Osteoblast (primary cell): ENCODE measurements around the gene ZMYND19. TPM values are rescaled to one million over a fixed set of nuclear protein-coding genes. Genes with fewer than 3 reads are reported as not detected.
A peak's percentile ranks its signal among the peaks of the same experiment; 100 is the strongest.

ENCODE experiments used
- DNase-seq: peaks from one replicate; pipeline ENCODE4 v3.0.0; 2011; ENCODE audit warnings: low spot score, mixed read lengths; ENCODE audit not compliant: insufficient read length; ENCODE audit errors: missing footprints
- H2AFZ ChIP-seq: 2 replicates; pipeline ENCODE4 v1.6.0; 2011; ENCODE audit warnings: mild to moderate bottlenecking, low read length
- H3K27ac ChIP-seq: 2 replicates; pipeline ENCODE4 v1.5.1; 2011; ENCODE audit warnings: mild to moderate bottlenecking, low read depth, low read length, moderate library complexity
- H3K27me3 ChIP-seq: 2 replicates; pipeline ENCODE4 v1.6.0; 2012; ENCODE audit warnings: mild to moderate bottlenecking, control low read depth, inconsistent platforms, low read length, moderate library complexity; ENCODE audit not compliant: insufficient read depth
- H3K36me3 ChIP-seq: 2 replicates; pipeline ENCODE4 v1.5.1; 2011; ENCODE audit warnings: mild to moderate bottlenecking, low read length, control low read depth, moderate library complexity; ENCODE audit not compliant: insufficient read depth
- H3K4me1 ChIP-seq: 2 replicates; pipeline ENCODE4 v1.5.1; 2011; ENCODE audit warnings: mild to moderate bottlenecking, low read length, control low read depth, moderate library complexity; ENCODE audit not compliant: insufficient read depth
- H3K4me2 ChIP-seq: 2 replicates; pipeline ENCODE4 v1.6.0; 2011; ENCODE audit warnings: mild to moderate bottlenecking, low read length; ENCODE audit not compliant: insufficient read depth
- H3K4me3 ChIP-seq: fragments of 200-600 bp; sonication (generic); 3 replicates; pipeline ENCODE4 v1.5.1; 2012; ENCODE audit warnings: mild to moderate bottlenecking, low read length, inconsistent platforms; ENCODE audit not compliant: insufficient read depth
- H3K79me2 ChIP-seq: 2 replicates; pipeline ENCODE4 v1.6.0; 2012; ENCODE audit warnings: mild to moderate bottlenecking, low read length, control low read depth, inconsistent platforms; ENCODE audit not compliant: insufficient read depth
- H3K9me3 ChIP-seq: 2 replicates; pipeline ENCODE4 v1.5.1; 2011; ENCODE audit warnings: low read depth, low read length, control low read depth
- H4K20me1 ChIP-seq: 2 replicates; pipeline ENCODE4 v1.6.0; 2012; ENCODE audit warnings: mild to moderate bottlenecking, low read length, control low read depth; ENCODE audit not compliant: insufficient read depth
- CTCF ChIP-seq: IDR thresholded peaks from 2 replicates; pipeline ENCODE4 v1.5.1; 2011; ENCODE audit warnings: mild to moderate bottlenecking, low read depth, low read length, moderate library complexity; ENCODE audit errors: extremely low read depth
- total RNA-seq: library from RNA; depleted of rRNA; stranded (reverse); fragments of >200 nt; gene quantifications from 2 replicates; pipeline ENCODE4 v1.2.3, GENCODE V29; 2012

The ZMYND19 gene
- total RNA-seq, 1 donor, result 10.5 TPM

GRCh38 chr9:137545123-137545522 lies 45.2 kb downstream of the ZMYND19 start:
- TF ChIP-seq CTCF, result no peak
- no peaks in the 10 kb centered on the region for H3K79me2 ChIP-seq
- peak; percentile 96 for DNase-seq

GRCh38 chr9:137544176-137544760 lies 46.0 kb downstream of the ZMYND19 start:
- Histone ChIP-seq H3K36me3 (no peaks in the 10 kb centered on the region), H3K27me3 (no peaks in the 10 kb centered on the region), H3K9me3 (no peaks in the 10 kb centered on the region), H4K20me1 (no peaks in the 10 kb centered on the region), H2AFZ (no peak overlapping the region), H3K27ac (peak overlapping the region; percentile 37), H3K79me2 (no peaks in the 10 kb centered on the region), H3K4me1 (peaks cover 9% of the 10 kb centered on the region), H3K4me2 (no peak overlapping the region), H3K4me3 (no peak overlapping the region)
- peak; percentile 94 for DNase-seq
- TF ChIP-seq CTCF, result no peak

More at GRCh38 chr9:137545123-137545522, 45.2 kb downstream of the ZMYND19 start:
- H3K4me2 ChIP-seq, result no peak overlapping the region
- no peaks in the 10 kb centered on the region for H4K20me1 ChIP-seq
- no peaks in the 10 kb centered on the region for H3K9me3 ChIP-seq
- H3K36me3 ChIP-seq, result no peaks in the 10 kb centered on the region
- no peaks in the 10 kb centered on the region for H3K27me3 ChIP-seq
- peak overlapping the region; percentile 42 for H3K27ac ChIP-seq
- peaks cover 9% of the 10 kb centered on the region for H3K4me1 ChIP-seq
- no peak overlapping the region for H3K4me3 ChIP-seq
- no peak overlapping the region for H2AFZ ChIP-seq

- Histone ChIP-seq H3K27ac (no peak overlapping the region), H3K4me1 (peaks cover 9% of the 10 kb centered on the region), H3K27me3 (no peaks in the 10 kb centered on the region), H2AFZ (no peak overlapping the region), H4K20me1 (no peaks in the 10 kb centered on the region), H3K4me2 (no peak overlapping the region), H3K79me2 (no peaks in the 10 kb centered on the region), H3K4me3 (no peak overlapping the region), H3K9me3 (no peaks in the 10 kb centered on the region), H3K36me3 (no peaks in the 10 kb centered on the region)
- peak; percentile 60 for DNase-seq
- TF ChIP-seq CTCF, result no peak
Observed at GRCh38 chr9:137543237-137543963, 46.9 kb downstream of the ZMYND19 start.

- Histone ChIP-seq H3K79me2 (no peaks in the 10 kb centered on the region), H3K27ac (no peak overlapping the region), H2AFZ (no peak overlapping the region), H3K4me1 (peaks cover 9% of the 10 kb centered on the region), H4K20me1 (no peaks in the 10 kb centered on the region), H3K9me3 (no peaks in the 10 kb centered on the region), H3K4me3 (no peak overlapping the region), H3K27me3 (no peaks in the 10 kb centered on the region), H3K4me2 (no peak overlapping the region), H3K36me3 (no peaks in the 10 kb centered on the region)
- DNase-seq, result peak; percentile 36
- TF ChIP-seq CTCF, result no peak
Observed at GRCh38 chr9:137542486-137542885, 47.8 kb downstream of the ZMYND19 start.
